HG03045 (cell line): ENCODE measurements around the gene COX4I1.

Source experiments
- ATAC-seq: cut with Tn5 transposase; IDR thresholded peaks from one replicate; pipeline ENCODE4 v1.9.1; 2021; ENCODE audit warnings: mild to moderate bottlenecking, moderate library complexity; ENCODE audit not compliant: unreplicated experiment

The COX4I1 gene

DNA sequence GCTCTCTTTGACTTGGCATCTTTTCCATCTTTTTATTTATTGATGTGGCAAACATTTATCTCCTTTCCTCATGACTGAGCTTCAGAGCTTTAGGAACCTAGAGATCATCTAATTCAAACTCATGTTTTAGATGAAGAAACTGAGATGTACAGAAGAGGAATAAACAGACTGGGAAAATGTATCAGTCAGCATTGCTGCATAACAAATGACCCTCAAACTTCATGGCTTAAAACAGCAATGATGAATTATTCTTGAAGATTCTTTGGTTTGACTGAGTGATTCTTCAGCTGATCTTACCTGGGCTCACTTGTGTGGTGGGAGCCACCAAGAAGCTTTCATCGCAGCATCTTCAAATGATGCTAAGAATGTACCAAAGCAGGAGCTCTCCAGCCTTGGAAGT is 55.4 kb downstream of the COX4I1 start:
- no peak for ATAC-seq

- ATAC-seq: no peak
Observed at GRCh38 chr16:85856079-85856478, 56.6 kb downstream of the COX4I1 start.

DNA sequence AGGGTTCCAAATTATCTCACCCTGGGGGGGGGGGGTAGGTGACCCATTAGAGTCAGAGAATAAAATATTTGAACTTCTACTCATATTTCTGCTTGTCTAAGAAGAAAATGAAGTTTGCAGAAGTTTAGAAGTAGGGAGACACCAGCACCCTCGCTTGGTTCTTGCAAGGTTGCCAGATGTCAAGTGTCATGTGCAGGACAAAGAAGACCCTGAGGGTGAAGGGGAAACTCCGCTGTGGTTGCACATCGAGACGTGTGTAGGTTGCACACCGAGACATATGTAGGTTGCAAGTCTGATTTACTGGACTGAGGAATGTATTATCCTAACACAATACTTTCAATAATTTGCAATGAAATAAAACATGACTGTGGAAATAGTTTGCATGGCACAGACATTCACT is 57.1 kb downstream of the COX4I1 start:
- ATAC-seq: no peak
